Fibroblast of skin of right biceps (primary cell): ENCODE data around the gene SNAPC4.
"Not testable (repeated sequence)": the region's sequence is repeated elsewhere in the genome, so short reads cannot be mapped to it uniquely, and the experiment has no call there.

Source experiments
- DNase-seq: peaks from one replicate; pipeline ENCODE4 v3.0.0-alpha.2; 2013

The SNAPC4 gene

DNA sequence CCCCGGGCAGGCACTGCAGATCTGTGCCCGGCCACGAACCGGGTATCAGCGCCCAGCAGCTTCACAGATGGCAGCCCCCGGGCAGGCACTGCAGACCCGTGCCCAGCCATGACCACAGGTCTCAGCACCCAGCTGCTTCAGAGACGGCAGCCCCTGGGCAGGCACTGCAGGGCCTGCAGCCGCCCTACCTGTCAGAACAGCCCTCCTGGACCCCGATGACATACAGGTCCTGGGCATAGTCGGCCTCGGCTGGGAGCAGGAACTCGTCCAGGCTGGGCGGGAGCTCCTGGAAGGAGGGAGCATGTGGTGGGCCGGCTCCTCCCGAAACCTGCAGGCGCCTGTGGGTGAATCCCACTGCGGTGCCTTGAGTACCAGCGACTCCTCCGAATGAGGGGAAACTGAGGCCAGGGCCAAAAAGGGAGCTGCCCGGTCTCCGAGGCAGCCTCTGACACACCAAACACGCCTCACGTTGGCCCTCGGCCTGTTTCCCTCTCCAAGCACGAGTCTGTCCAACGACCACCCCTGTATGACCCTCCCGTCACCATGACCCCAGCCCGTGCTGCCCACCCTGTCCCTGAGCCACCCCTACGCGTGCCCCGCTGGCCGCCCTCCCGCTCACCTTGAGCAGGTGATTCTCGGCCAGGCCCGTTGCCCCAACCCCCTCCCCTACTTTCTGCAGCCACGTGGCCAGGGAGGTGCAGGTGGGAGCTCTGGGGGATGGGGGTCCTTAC lies 34.0 kb upstream of the SNAPC4 start:
- no peak for DNase-seq

DNA sequence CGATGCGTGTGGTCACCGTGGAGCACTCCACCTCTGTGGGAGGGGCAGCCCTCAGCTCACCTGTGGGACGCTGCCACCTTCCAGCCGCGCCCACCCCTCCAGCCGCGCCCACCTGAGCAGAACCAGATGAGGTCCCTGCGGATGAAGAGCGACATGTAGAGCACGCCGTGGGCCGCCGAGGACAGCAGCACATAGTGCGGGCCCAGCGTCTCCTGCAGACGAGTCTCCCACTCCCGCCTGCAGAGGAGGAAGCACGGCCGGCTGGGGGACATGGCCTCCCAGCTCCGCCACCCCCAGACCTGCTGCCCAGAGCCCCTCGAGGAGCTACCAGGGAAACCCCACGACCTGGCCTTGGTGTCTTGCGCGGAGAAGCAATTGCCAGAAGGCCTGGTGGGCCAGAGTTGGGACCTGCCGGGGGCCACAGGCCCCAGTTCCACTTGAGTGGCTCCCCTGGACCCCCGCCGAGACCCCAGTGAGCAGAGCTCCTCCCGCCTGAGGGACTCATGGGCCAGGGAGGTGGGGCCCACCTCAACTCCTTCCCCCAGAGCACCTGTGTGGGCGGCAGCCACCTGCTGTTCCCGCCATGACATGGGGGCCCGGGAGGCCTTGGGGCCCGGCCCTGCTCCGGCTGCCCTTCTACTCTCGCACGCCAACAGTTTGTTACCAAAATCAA lies 33.2 kb upstream of the SNAPC4 start:
- no peak for DNase-seq

GRCh38 chr9:136432591-136432990 lies 32.6 kb upstream of the SNAPC4 start:
- DNase-seq = no peak

DNA sequence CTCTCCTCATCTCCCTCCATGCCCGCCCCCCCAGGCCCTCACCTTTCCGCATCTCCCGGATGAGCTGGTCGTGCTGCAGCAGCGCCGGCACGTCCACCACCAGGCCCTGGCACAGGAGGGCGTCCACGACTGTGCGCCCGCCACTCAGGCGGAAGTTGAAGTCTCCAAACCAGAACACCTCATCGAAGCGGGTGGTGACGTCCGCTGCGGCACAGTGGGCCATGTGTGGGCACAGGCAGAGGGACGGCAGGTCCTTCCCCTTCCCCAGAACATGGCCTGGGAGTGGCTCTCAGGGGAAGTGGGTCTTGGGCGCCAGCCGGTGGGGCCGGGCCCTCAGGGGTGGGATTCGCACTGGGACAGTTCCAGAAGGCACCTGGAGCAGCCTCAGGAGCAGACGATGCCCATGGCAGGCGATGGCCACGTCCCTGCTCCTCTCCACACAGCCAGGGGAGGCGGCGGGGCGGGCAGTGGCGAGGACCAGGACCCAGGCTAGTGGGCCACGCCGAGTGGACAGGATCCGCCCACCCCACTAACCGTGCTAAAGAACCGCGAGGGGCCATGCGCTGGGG lies 31.9 kb upstream of the SNAPC4 start:
- DNase-seq = no peak

DNA sequence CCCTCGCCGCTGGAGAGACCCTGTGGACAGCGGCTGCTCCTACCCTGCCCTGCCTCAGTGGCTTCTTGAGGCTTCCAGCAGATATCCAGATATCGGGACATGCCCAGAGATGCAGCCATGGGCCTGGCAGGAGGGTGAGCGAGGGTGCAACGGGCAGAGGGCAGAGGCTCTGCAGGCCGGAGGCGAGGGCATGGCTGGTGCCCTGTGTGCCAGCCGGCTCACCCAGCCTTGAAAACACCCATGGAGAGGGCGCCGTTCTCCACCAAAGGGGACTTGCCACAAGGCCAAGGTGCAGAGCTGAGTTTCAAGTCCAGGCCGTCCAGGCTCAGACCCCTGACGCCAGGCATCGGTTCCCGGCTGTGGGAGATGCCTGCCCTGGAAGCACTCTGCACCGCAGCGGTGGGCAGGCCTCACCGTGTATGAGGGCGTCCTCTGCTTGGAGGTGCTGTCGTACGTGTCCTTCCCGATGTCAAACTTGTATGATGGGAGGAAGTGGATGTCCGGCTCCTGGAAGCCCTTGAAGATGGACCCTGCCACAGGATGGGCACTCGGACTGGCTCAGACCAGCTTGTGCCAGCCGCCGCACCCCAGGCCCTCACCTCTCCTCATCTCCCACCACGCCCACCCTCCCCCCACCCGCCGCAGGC lies 30.7 kb upstream of the SNAPC4 start:
- no peak for DNase-seq

DNA sequence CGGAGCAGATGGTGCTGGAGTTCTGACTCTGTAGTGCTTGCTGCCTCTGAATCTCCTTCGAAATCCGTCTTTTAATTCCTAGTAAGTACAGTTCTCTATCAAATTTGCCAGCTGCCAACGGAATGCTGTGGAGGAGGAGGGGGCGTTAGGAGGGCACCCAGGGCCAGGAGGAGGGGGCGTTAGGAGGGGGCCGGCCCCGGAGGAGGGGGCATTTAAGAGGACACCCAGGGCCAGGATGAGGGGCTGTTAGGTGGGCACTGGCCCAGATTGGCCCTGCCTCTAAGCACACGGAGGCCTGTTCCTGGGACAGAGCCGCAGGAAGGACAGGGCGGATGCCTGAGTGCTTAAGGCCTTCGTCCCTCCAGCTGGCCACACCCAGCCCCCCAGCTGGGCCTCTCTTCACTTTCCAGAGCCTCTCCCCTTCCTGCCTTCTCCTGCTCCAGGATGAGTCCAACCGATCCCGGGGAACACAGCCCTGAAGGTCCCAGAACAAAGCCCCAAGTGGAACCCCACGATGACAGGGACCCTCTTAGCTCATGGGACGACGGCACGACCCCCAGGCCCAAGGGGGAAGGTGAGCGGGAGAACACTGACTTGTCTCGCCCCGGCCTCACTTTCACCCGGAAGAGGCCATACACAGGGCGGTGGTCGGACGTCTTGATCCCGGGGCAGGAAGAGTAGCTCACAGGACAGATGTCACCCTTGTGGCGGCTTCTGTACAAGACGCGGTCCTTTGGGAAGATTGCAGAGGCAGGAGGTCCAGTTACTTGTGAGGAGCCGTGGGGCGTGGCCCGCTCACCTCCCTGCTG lies 29.9 kb upstream of the SNAPC4 start:
- no peak for DNase-seq

- no peak for DNase-seq
Measured at GRCh38 chr9:136429075-136429628, 29.2 kb upstream of the SNAPC4 start.

- no peak for DNase-seq
Measured at GRCh38 chr9:136426787-136427186, 26.8 kb upstream of the SNAPC4 start.

DNA sequence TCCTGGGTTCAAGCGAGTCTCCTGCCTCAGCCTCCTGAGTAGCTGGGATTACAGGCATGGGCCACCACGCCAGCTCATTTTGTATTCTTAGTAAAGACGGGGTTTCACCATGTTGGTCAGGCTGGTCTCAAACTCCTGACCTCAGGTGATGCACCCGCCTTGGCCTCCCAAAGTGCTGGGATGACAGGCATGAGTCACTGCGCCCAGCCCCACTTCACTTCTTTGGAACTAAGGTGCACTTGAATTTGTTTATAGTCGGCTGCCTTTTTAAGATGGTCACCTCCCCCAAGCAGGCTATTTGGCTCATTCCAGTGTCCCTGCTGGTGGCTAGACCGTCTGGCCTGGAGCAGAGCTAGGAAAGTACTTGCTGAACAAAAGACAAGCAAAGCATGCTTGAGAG lies 25.4 kb upstream of the SNAPC4 start:
- not testable (repeated sequence) for DNase-seq

- no peak for DNase-seq
Measured at GRCh38 chr9:136424750-136425362, 24.9 kb upstream of the SNAPC4 start.

- DNase-seq = no peak
Measured at GRCh38 chr9:136423432-136424146, 23.6 kb upstream of the SNAPC4 start.

DNA sequence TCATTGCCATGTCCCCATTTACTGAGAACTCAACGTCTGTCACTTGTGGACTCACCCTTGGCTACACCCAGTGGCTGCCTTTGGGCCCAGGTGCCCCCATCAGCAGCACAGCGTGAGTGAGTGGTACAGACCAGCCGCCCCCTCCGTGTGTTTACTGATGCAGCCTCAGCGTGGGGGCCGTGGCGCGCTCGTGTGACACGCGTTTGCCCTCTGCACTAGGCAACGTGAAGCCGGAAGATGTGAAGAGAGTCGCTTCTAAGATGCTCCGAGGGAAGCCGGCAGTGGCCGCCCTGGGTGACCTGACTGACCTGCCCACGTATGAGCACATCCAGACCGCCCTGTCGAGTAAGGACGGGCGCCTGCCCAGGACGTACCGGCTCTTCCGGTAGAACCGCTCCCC lies 22.9 kb upstream of the SNAPC4 start:
- DNase-seq = no peak

- DNase-seq = no peak
Measured at GRCh38 chr9:136421791-136422190, 21.8 kb upstream of the SNAPC4 start.

GRCh38 chr9:136419092-136419420 lies 19.1 kb upstream of the SNAPC4 start:
- DNase-seq = no peak

- no peak for DNase-seq
Measured at GRCh38 chr9:136418182-136419091, 18.5 kb upstream of the SNAPC4 start.

GRCh38 chr9:136416914-136417313 lies 16.9 kb upstream of the SNAPC4 start:
- DNase-seq = no peak

- no peak for DNase-seq
Measured at GRCh38 chr9:136416427-136416826, 16.5 kb upstream of the SNAPC4 start.

- no peak for DNase-seq
Measured at GRCh38 chr9:136412962-136413361, 13.0 kb upstream of the SNAPC4 start.

DNA sequence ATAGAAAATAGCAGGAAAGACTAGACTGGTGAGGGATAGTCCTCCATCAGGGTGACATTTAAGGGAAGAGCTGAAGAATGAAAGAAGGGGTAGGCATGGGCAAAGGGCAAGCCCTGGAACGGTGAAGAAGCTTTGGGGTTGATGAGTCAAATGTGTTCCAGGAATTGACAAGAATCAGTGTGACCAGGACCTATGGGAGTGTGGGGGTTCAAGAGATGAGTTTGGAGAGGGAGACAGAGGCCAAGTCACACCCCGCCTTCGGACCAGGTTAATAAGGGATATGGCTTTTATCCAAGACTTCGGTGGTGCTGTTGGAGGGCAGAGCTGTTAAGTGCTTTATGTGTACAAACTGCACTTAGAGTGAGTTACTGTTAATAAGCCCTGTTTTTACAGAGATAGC lies 11.4 kb upstream of the SNAPC4 start:
- no peak for DNase-seq

- DNase-seq = peak; percentile 88
Measured at GRCh38 chr9:136410500-136411287, 10.7 kb upstream of the SNAPC4 start, which contains the start of the genes ENTR1 and PMPCA. Gene ENTR1 (minus strand): TSS chr9:136410614. CDS start chr9:136410397, 217 bp downstream. Gene PMPCA (plus strand): TSS chr9:136410658. CDS start chr9:136410669, 11 bp downstream.
